ENCODE measurements around the gene NFKBIA. TPM values are rescaled to one million over a fixed set of nuclear protein-coding genes. Genes with fewer than 3 reads are reported as not detected.
"Not testable (repeated sequence)": the region's sequence is repeated elsewhere in the genome, so short reads cannot be mapped to it uniquely, and the experiment has no call there.

The NFKBIA gene
- total RNA-seq, 1 donor from 2014 or later = 35.5 TPM

- DNase-seq (ENCODE audit: low read depth) (no peak), FAIRE-seq (no peak)
- H3K9me3 ChIP-seq (ENCODE audit: insufficient read depth, low read depth, low read length) = no peaks in the 10 kb centered on the region
- H3K27me3 ChIP-seq (ENCODE audit: insufficient read depth, low read length) = no peaks in the 10 kb centered on the region
- no peaks in the 10 kb centered on the region for H3K36me3 Mint-ChIP-seq (ENCODE audit: low read depth, unreplicated experiment)
- H3K4me2 ChIP-seq (ENCODE audit: low read length) = no peak overlapping the region
- no peak overlapping the region for H2AFZ ChIP-seq (ENCODE audit: low read depth, low read length)
- no peak overlapping the region for H3K9ac ChIP-seq (ENCODE audit: low read length)
- no peak overlapping the region for H3K4me3 Mint-ChIP-seq (ENCODE audit: unreplicated experiment)
- H3K36me3 ChIP-seq (ENCODE audit: insufficient read depth, low read length) = no peaks in the 10 kb centered on the region
- no peak overlapping the region for H3K27ac ChIP-seq (ENCODE audit: low read depth, low read length)
- peaks cover 41% of the 10 kb centered on the region for H3K4me1 ChIP-seq (ENCODE audit: insufficient read depth, low read length)
- H3K27ac Mint-ChIP-seq (ENCODE audit: unreplicated experiment) = peak overlapping the region; percentile 69
- peaks cover 33% of the 10 kb centered on the region for H3K4me1 Mint-ChIP-seq (ENCODE audit: low read depth, unreplicated experiment)
- H3K9me3 Mint-ChIP-seq (ENCODE audit: unreplicated experiment) = no peaks in the 10 kb centered on the region
- no peak overlapping the region for H3K4me3 ChIP-seq (ENCODE audit: insufficient read depth, low read depth, low read length)
- TF ChIP-seq EZH2 (IDR thresholded peaks at IDR 0.05; ENCODE audit: insufficient read depth, low read length) (no peak), CTCF (IDR thresholded peaks at IDR 0.05; ENCODE audit: insufficient read depth, low read depth, low read length) (no peak)
- no peaks in the 10 kb centered on the region for H4K20me1 ChIP-seq (ENCODE audit: insufficient read depth, low read length)
- no peaks in the 10 kb centered on the region for H3K79me2 ChIP-seq (ENCODE audit: insufficient read depth, low read length)
- no peaks in the 10 kb centered on the region for H3K27me3 Mint-ChIP-seq (ENCODE audit: low read depth, unreplicated experiment)
These were observed 42.1 kb downstream of the NFKBIA start for GRCh38 chr14:35362450-35362849.

DNA sequence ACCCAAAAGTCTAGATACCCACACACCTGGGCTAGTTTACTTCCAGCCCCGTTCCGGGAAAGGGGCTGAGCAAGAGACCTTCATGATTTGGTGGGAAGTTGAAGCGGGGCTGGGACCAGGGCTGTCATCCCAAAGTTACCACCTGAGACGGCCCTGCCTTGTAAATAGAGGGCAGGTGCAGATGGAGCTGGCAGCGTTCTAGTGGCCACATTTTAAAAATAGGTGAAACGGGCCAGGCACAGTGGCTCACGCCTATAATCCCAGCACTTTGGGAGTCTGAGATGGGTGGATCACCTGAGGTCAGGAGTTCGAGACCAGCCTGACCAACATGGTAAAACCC is 43.4 kb downstream of the NFKBIA start:
- Mint-ChIP-seq H3K4me1 (ENCODE audit: low read depth, unreplicated experiment) (peaks cover 32% of the 10 kb centered on the region), H3K27ac (ENCODE audit: unreplicated experiment) (no peak overlapping the region), H3K4me3 (ENCODE audit: unreplicated experiment) (no peak overlapping the region), H3K9me3 (ENCODE audit: unreplicated experiment) (no peaks in the 10 kb centered on the region), H3K36me3 (ENCODE audit: low read depth, unreplicated experiment) (no peaks in the 10 kb centered on the region), H3K27me3 (ENCODE audit: low read depth, unreplicated experiment) (no peaks in the 10 kb centered on the region)
- no peak for FAIRE-seq
- Histone ChIP-seq H3K36me3 (ENCODE audit: insufficient read depth, low read length) (no peaks in the 10 kb centered on the region), H3K4me2 (ENCODE audit: low read length) (no peak overlapping the region), H3K9me3 (ENCODE audit: insufficient read depth, low read depth, low read length) (no peaks in the 10 kb centered on the region), H3K79me2 (ENCODE audit: insufficient read depth, low read length) (no peaks in the 10 kb centered on the region), H3K4me3 (ENCODE audit: insufficient read depth, low read depth, low read length) (no peak overlapping the region), H3K27me3 (ENCODE audit: insufficient read depth, low read length) (no peaks in the 10 kb centered on the region), H3K9ac (ENCODE audit: low read length) (no peak overlapping the region), H3K27ac (ENCODE audit: low read depth, low read length) (no peak overlapping the region), H4K20me1 (ENCODE audit: insufficient read depth, low read length) (no peaks in the 10 kb centered on the region), H2AFZ (ENCODE audit: low read depth, low read length) (no peak overlapping the region), H3K4me1 (ENCODE audit: insufficient read depth, low read length) (peaks cover 29% of the 10 kb centered on the region)
- TF ChIP-seq EZH2 (IDR thresholded peaks at IDR 0.05; ENCODE audit: insufficient read depth, low read length) (no peak), CTCF (IDR thresholded peaks at IDR 0.05; ENCODE audit: insufficient read depth, low read depth, low read length) (no peak)
- no peak for DNase-seq (ENCODE audit: low read depth)

DNA sequence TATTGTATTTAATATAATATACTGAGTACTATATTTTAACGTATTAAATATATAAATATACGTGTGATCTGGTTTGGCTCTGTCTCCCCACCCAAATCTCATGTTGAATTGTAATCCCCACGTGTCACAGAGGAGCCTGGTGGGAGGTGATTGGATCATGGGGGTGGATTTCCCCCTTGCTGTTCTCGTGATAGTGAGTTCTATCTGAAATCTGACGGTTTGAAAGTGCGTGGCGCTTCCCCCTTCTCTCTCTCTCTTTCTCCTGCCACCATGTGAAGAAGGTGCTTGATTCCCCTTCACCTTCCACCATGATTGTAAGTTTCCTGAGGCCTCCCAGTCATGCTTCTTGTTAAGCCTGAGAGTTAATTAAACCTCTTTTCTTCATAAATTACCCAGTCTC is 44.9 kb downstream of the NFKBIA start:
- H3K4me1 ChIP-seq (ENCODE audit: insufficient read depth, low read length) = peaks cover 19% of the 10 kb centered on the region
- not testable (repeated sequence) for H3K4me3 ChIP-seq (ENCODE audit: insufficient read depth, low read depth, low read length); H3K9me3 ChIP-seq (ENCODE audit: insufficient read depth, low read depth, low read length); H3K9me3 Mint-ChIP-seq (ENCODE audit: unreplicated experiment); DNase-seq (ENCODE audit: low read depth); H3K27ac ChIP-seq (ENCODE audit: low read depth, low read length); H3K4me2 ChIP-seq (ENCODE audit: low read length); FAIRE-seq; H3K4me3 Mint-ChIP-seq (ENCODE audit: unreplicated experiment); H3K27me3 Mint-ChIP-seq (ENCODE audit: low read depth, unreplicated experiment); H2AFZ ChIP-seq (ENCODE audit: low read depth, low read length); H3K9ac ChIP-seq (ENCODE audit: low read length); H3K79me2 ChIP-seq (ENCODE audit: insufficient read depth, low read length); H3K36me3 ChIP-seq (ENCODE audit: insufficient read depth, low read length); H4K20me1 ChIP-seq (ENCODE audit: insufficient read depth, low read length); H3K27me3 ChIP-seq (ENCODE audit: insufficient read depth, low read length); H3K36me3 Mint-ChIP-seq (ENCODE audit: low read depth, unreplicated experiment); H3K27ac Mint-ChIP-seq (ENCODE audit: unreplicated experiment)
- peaks cover 27% of the 10 kb centered on the region for H3K4me1 Mint-ChIP-seq (ENCODE audit: low read depth, unreplicated experiment)

All from astrocyte (in vitro differentiated cells and primary cell).